IMR-90 (cell line): Measurements from ENCODE around the gene ME2. TPM values are rescaled to one million over a fixed set of nuclear protein-coding genes. Genes with fewer than 3 reads are reported as not detected.

Source experiments
- ATAC-seq: fragments of 200-7000 bp; cut with Tn5 transposase; 2 replicates; pipeline ENCODE4 v1.9.1; 2020; ENCODE audit warnings: low read depth, mild to moderate bottlenecking, moderate library complexity
- BruUV-seq: library from RNA; stranded (reverse); fragments of 400-500 nt; replicated peaks from 2 replicates; lab custom pipeline; 2021; lab: Mats Ljungman, UMichigan
- CTCF ChIA-PET: fragments of 300-600 bp; formaldehyde crosslinking; extraction: SDS; loops from one replicate; lab custom pipeline; 2021; ENCODE audit warnings: antibody characterized with exemption; lab: Yijun Ruan, JAX
- POLR2A ChIA-PET: fragments of 300-600 bp; sonication (Branson Sonifier 250); formaldehyde crosslinking; loops from one replicate; lab custom pipeline; 2022; ENCODE audit warnings: antibody characterized with exemption; ENCODE audit not compliant: unreplicated experiment; lab: Charles Lee
- DNase-seq: peaks from one replicate; pipeline ENCODE4 v3.0.0; 2013
- H2AFZ ChIP-seq: replicated peaks from 2 replicates; pipeline ENCODE3; 2013; ENCODE audit warnings: low read length, mild to moderate bottlenecking; ENCODE audit not compliant: poor library complexity
- H2AK5ac ChIP-seq: 2 replicates; pipeline ENCODE4 v1.6.1; 2013; ENCODE audit warnings: low read depth, low read length, inconsistent platforms
- H2AK9ac ChIP-seq: replicated peaks from 2 replicates; pipeline ENCODE3; 2013; ENCODE audit warnings: mild to moderate bottlenecking, low read depth, low read length, moderate library complexity; ENCODE audit not compliant: poor library complexity
- H2BK120ac ChIP-seq: 2 replicates; pipeline ENCODE4 v1.6.1; 2013; ENCODE audit warnings: low read depth, low read length, inconsistent platforms
- H2BK15ac ChIP-seq: 3 replicates; pipeline ENCODE4 v1.6.1; 2013; ENCODE audit warnings: low read depth, low read length, inconsistent platforms
- H2BK20ac ChIP-seq: 2 replicates; pipeline ENCODE4 v1.6.1; 2013; ENCODE audit warnings: low read depth, mild to moderate bottlenecking, inconsistent platforms, low read length, moderate library complexity
- H2BK5ac ChIP-seq: 2 replicates; pipeline ENCODE4 v1.6.1; 2013; ENCODE audit warnings: mild to moderate bottlenecking, low read depth, low read length, inconsistent platforms; ENCODE audit not compliant: poor library complexity, severe bottlenecking
- H3K14ac ChIP-seq: replicated peaks from 2 replicates; pipeline ENCODE4 v1.6.1; 2013; ENCODE audit warnings: low read depth, low read length, inconsistent platforms
- H3K18ac ChIP-seq: 2 replicates; pipeline ENCODE4 v1.6.1; 2013; ENCODE audit warnings: low read depth, low read length, control low read depth
- H3K23ac ChIP-seq: 2 replicates; pipeline ENCODE4 v1.6.1; 2013; ENCODE audit warnings: low read depth, low read length, inconsistent platforms
- H3K27ac ChIP-seq: 2 replicates; pipeline ENCODE4 v1.5.1; 2013; ENCODE audit warnings: mild to moderate bottlenecking, control low read depth, low read length; ENCODE audit not compliant: insufficient read depth
- H3K27me3 ChIP-seq: 2 replicates; pipeline ENCODE4 v1.6.1; 2013; ENCODE audit warnings: low read length; ENCODE audit not compliant: control insufficient read depth, insufficient read depth
- H3K36me3 ChIP-seq: 2 replicates; pipeline ENCODE4 v1.6.1; 2013; ENCODE audit warnings: low read length, mixed read lengths; ENCODE audit not compliant: control insufficient read depth, insufficient read depth
- H3K4ac ChIP-seq: 2 replicates; pipeline ENCODE4 v1.6.1; 2013; ENCODE audit warnings: low read depth, low read length, inconsistent platforms
- H3K4me1 ChIP-seq: 2 replicates; pipeline ENCODE4 v1.6.1; 2013; ENCODE audit warnings: low read length, mixed read lengths; ENCODE audit not compliant: control insufficient read depth, insufficient read depth
- H3K4me2 ChIP-seq: 2 replicates; pipeline ENCODE4 v1.6.1; 2013; ENCODE audit warnings: low read depth, mild to moderate bottlenecking, control low read depth, low read length, moderate library complexity
- H3K4me3 ChIP-seq: 2 replicates; pipeline ENCODE4 v1.5.1; 2013; ENCODE audit warnings: low read depth, mild to moderate bottlenecking, control low read depth, low read length, moderate library complexity; ENCODE audit not compliant: insufficient read depth
- H3K56ac ChIP-seq: 2 replicates; pipeline ENCODE4 v1.6.1; 2013; ENCODE audit warnings: low read length, inconsistent platforms; ENCODE audit not compliant: insufficient read depth; ENCODE audit errors: extremely low read depth
- H3K79me1 ChIP-seq, 2 experiments: 2 replicates each; pipeline ENCODE4 v1.6.1; 2013; ENCODE audit warnings: low read length in 2 of 2, inconsistent platforms in 1 of 2, low read depth in 1 of 2
- H3K9ac ChIP-seq: 2 replicates; pipeline ENCODE4 v1.6.1; 2013; ENCODE audit warnings: low read depth, low read length, control low read depth
- H3K9me1 ChIP-seq: 2 replicates; pipeline ENCODE4 v1.6.1; 2013; ENCODE audit warnings: low read length, inconsistent platforms; ENCODE audit not compliant: insufficient read depth
- H3K9me3 ChIP-seq: 2 replicates; pipeline ENCODE4 v1.6.1; 2013; ENCODE audit warnings: low read length; ENCODE audit not compliant: control insufficient read depth, insufficient read depth
- H4K20me1 ChIP-seq: 2 replicates; pipeline ENCODE4 v1.6.1; 2013; ENCODE audit warnings: low read length, inconsistent platforms; ENCODE audit not compliant: insufficient read depth
- H4K5ac ChIP-seq: 2 replicates; pipeline ENCODE4 v1.6.1; 2013; ENCODE audit warnings: mild to moderate bottlenecking, low read depth, low read length, control low read depth
- H4K8ac ChIP-seq, 2 experiments: 2 replicates each; pipeline ENCODE4 v1.6.1; 2013; ENCODE audit warnings: low read depth in 2 of 2, low read length in 2 of 2, control low read depth in 1 of 2, inconsistent platforms in 1 of 2
- H4K91ac ChIP-seq: 2 replicates; pipeline ENCODE4 v1.6.1; 2013; ENCODE audit warnings: low read depth, low read length, inconsistent platforms; ENCODE audit not compliant: insufficient read depth
- BHLHE40 ChIP-seq: fragments of 150-350 bp; IDR thresholded peaks from 2 replicates; pipeline ENCODE4 v1.6.1; 2016; ENCODE audit warnings: mild to moderate bottlenecking, low read depth, low read length
- CEBPB ChIP-seq: IDR thresholded peaks from 2 replicates; pipeline ENCODE4 v1.6.1; 2012; ENCODE audit warnings: low read depth, low read length, improper control_type of control experiment
- CHD1 ChIP-seq: IDR thresholded peaks from 2 replicates; pipeline ENCODE4 v1.6.1; 2012; ENCODE audit warnings: low read depth, low read length, improper control_type of control experiment
- CTCF ChIP-seq: conservative IDR thresholded peaks from 2 replicates; pipeline ENCODE4 v1.5.1; 2012; ENCODE audit warnings: mild to moderate bottlenecking, low read depth, low read length, improper control_type of control experiment
- FOS ChIP-seq: fragments of 150-350 bp; IDR thresholded peaks from 2 replicates; pipeline ENCODE4 v1.6.1; 2016; ENCODE audit warnings: low read depth, low read length
- MAFK ChIP-seq: IDR thresholded peaks from 2 replicates; pipeline ENCODE4 v1.6.1; 2012; ENCODE audit warnings: low read depth, low read length, improper control_type of control experiment
- MAZ ChIP-seq: IDR thresholded peaks from 2 replicates; pipeline ENCODE4 v1.6.1; 2012; ENCODE audit warnings: low read depth, mild to moderate bottlenecking, low read length, improper control_type of control experiment, moderate library complexity, borderline replicate concordance
- MXI1 ChIP-seq: IDR thresholded peaks from 2 replicates; pipeline ENCODE4 v1.6.1; 2012; ENCODE audit warnings: low read depth, mild to moderate bottlenecking, low read length, moderate library complexity, borderline replicate concordance
- POLR2A ChIP-seq: IDR thresholded peaks from 2 replicates; pipeline ENCODE4 v1.6.1; 2012; ENCODE audit warnings: mild to moderate bottlenecking, low read depth, low read length
- RCOR1 ChIP-seq: IDR thresholded peaks from 2 replicates; pipeline ENCODE4 v1.6.1; 2012; ENCODE audit warnings: mild to moderate bottlenecking, low read length, improper control_type of control experiment; ENCODE audit not compliant: insufficient replicate concordance
- RFX5 ChIP-seq: IDR thresholded peaks from 2 replicates; pipeline ENCODE4 v1.8.0; 2012; ENCODE audit warnings: low read depth, mild to moderate bottlenecking, low read length, moderate library complexity
- SMC3 ChIP-seq: fragments of 150-350 bp; IDR thresholded peaks from 2 replicates; pipeline ENCODE4 v1.6.1; 2016; ENCODE audit warnings: low read depth, mild to moderate bottlenecking, antibody characterized with exemption, low read length, moderate library complexity
- USF2 ChIP-seq: fragments of 150-350 bp; IDR thresholded peaks from 2 replicates; pipeline ENCODE4 v1.6.1; 2017; ENCODE audit warnings: mild to moderate bottlenecking, antibody characterized with exemption, low read length, low read depth
- WGBS, 2 experiments: methylation state at CpG; one replicate each; pipeline versions ENCODE4 v1.1.5 to v1.1.7; 2013; ENCODE audit warnings: missing lambda C conversion rate in 2 of 2; ENCODE audit not compliant: insufficient read length in 1 of 2; ENCODE audit errors: extremely low coverage in 2 of 2; 5-methylcytosine and 5-hydroxymethylcytosine counted together
- dilution Hi-C: fragments of 300-500 bp; cut with HindIII; formaldehyde crosslinking; loops from one replicate; pipeline ENCODE4 v1.14.3; 2018; ENCODE audit warnings: low sequenced_read_pairs; ENCODE audit not compliant: unreplicated experiment
- in situ Hi-C: fragments of 300-500 bp; cut with MboI; formaldehyde crosslinking; loops from 3 replicates; pipeline ENCODE4 v1.14.3; 2019; ENCODE audit warnings: low sequenced_read_pairs, inconsistent platforms, mixed read lengths
- intact Hi-C: fragments of 100-400 bp; cut with micrococcal nuclease; formaldehyde crosslinking; loops from 2 replicates; pipeline ENCODE4 v1.10.0; 2022
- polyA plus RNA-seq, 3 experiments: library from polyadenylated mRNA; depleted of rRNA; stranded (reverse); fragments of >200 nt; gene quantifications; 2 replicates each; pipeline ENCODE4 v1.2.3, GENCODE V29; 2012; ENCODE audit warnings: low replicate concordance in 1 of 3
- total RNA-seq: library from RNA; depleted of rRNA; stranded (reverse); fragments of >200 nt; gene quantifications from 2 replicates; pipeline ENCODE4 v1.2.3, GENCODE V29; 2012
- TF ChIP-seq, protein P1 (sequence below): fragments of 150-350 bp; IDR thresholded peaks from 2 replicates; pipeline ENCODE4 v1.6.1; 2016; ENCODE audit warnings: low read depth, mild to moderate bottlenecking, low read length, moderate library complexity, borderline replicate concordance

Gene ME2
- total and polyA plus RNA-seq, 2 of the 4 experiments (the other 2 are of a cell fraction), result 29.7 to 32.6 TPM

DNA sequence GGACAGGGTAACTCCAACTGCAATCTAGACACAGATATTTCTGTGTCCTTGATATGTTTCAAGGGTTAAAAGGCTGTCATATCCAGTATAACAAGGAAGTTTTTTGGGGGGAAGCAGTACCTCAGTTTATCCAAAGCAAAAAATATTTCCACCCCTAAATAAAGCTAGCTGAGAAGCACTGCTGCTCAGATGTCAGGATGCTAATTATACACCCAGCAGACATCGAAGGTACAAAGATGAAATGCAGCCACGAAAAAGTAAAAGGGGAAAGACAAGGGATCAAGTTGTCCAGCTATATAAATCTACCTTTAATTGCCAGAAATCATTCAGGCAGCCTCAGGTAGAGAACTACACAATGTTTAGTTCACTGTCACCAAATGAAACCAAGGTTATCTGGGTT lies 115.1 kb downstream of the ME2 start:
- in situ Hi-C loops, result no loop called here
- Histone ChIP-seq H3K27ac (no peak overlapping the region), H3K4ac (no peak overlapping the region), H2AK5ac (no peak overlapping the region), H3K9me1 (no peaks in the 10 kb centered on the region), H3K56ac (no peak overlapping the region), H3K18ac (no peak overlapping the region), H3K27me3 (no peaks in the 10 kb centered on the region), H4K20me1 (no peaks in the 10 kb centered on the region), H3K79me1 (no peaks in the 10 kb centered on the region; a peak in 1 of 4 replicates), H3K14ac (no peak overlapping the region), H2BK15ac (no peak overlapping the region), H3K4me2 (no peak overlapping the region), H4K5ac (no peak overlapping the region), H3K9ac (no peak overlapping the region), H3K9me3 (no peaks in the 10 kb centered on the region), H2AFZ (no peak overlapping the region), H4K91ac (no peak overlapping the region), H2AK9ac (no peak overlapping the region), H3K4me1 (no peaks in the 10 kb centered on the region), H3K36me3 (no peaks in the 10 kb centered on the region), H2BK120ac (no peak overlapping the region), H3K23ac (no peak overlapping the region), H4K8ac (no peak overlapping the region), H3K4me3 (no peak overlapping the region), H2BK5ac (no peak overlapping the region), H2BK20ac (no peak overlapping the region)
- WGBS, 2 experiments, result no CpG with 5 or more reads among the region's 2 CpGs
- POLR2A ChIA-PET, result no interaction called here
- BruUV-seq, result no TSS peak
- intact Hi-C loops, result no loop called here
- CTCF ChIA-PET, result no interaction called here
- dilution Hi-C loops, result no loop called here
- DNase-seq (no peak), ATAC-seq (no peak)
- TF ChIP-seq RCOR1 (no peak), RFX5 (no peak), CTCF (no peak), USF2 (no peak), MAZ (no peak), SMC3 (no peak), MAFK (no peak), CEBPB (no peak), BHLHE40 (no peak), CHD1 (no peak), FOS (no peak), MXI1 (no peak), POLR2A (no peak)
- TF ChIP-seq, protein P1, sequence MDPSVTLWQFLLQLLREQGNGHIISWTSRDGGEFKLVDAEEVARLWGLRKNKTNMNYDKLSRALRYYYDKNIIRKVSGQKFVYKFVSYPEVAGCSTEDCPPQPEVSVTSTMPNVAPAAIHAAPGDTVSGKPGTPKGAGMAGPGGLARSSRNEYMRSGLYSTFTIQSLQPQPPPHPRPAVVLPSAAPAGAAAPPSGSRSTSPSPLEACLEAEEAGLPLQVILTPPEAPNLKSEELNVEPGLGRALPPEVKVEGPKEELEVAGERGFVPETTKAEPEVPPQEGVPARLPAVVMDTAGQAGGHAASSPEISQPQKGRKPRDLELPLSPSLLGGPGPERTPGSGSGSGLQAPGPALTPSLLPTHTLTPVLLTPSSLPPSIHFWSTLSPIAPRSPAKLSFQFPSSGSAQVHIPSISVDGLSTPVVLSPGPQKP, result no peak
